ENCODE measurements around the gene ZNF430.

- TF ChIP-seq CTCF (IDR thresholded peaks at IDR 0.05) (no peak), ZFX (IDR thresholded peaks at IDR 0.05; ENCODE audit: borderline replicate concordance) (no peak)
Measured at GRCh38 chr19:21098291-21098690, 77.8 kb downstream of the ZNF430 start.
